Cardiac septum (tissue), 1 donor: ENCODE data around the gene C16orf96. TPM values are rescaled to one million over a fixed set of nuclear protein-coding genes. Genes with fewer than 3 reads are reported as not detected.
A peak's percentile ranks its signal among the peaks of the same experiment; 100 is the strongest.

Experiments
- DNase-seq: peaks from one replicate; pipeline ENCODE4 v3.0.0-alpha.2; 2020; ENCODE audit warnings: low spot score
- intact Hi-C: fragments of 100-400 bp; cut with DNase I; formaldehyde crosslinking; loops from one replicate; pipeline ENCODE4 v1.14.0; 2022
- total RNA-seq: library from RNA; stranded (reverse); fragmentation: NEBNext Ultra II Directional; extraction: Animal tissue kit (Norgen Biotek cat#: 25700); gene quantifications from one replicate; pipeline ENCODE4 v1.2.1, GENCODE V29; 2021
- donor health status: DM: no; HTN: no; CAD: no.

C16orf96 gene
- total RNA-seq, 1 donor from 2014 or later = 0.11 TPM

- intact Hi-C loops = no loop called here
- no peak for DNase-seq
Observed at GRCh38 chr16:4612977-4613635, 57.0 kb downstream of the C16orf96 start.

GRCh38 chr16:4613636-4614570 lies 57.8 kb downstream of the C16orf96 start:
- DNase-seq = no peak
- intact Hi-C loops = loop anchor here (2.0 kb wide), 1 partner anchor 75 kb away; the partner anchor contains the start of gene CDIP1

- intact Hi-C loops = loop anchor here (2.0 kb wide), 1 partner anchor 76 kb away; the partner anchor contains the start of gene CDIP1
- peak; percentile 95 for DNase-seq
Observed at GRCh38 chr16:4614571-4615383, 58.6 kb downstream of the C16orf96 start, which contains the start of gene UBALD1. Gene UBALD1, minus strand, starts transcription at chr16:4614888. Its CDS starts 91 bp downstream, at chr16:4614797.

GRCh38 chr16:4615384-4616046 lies 59.4 kb downstream of the C16orf96 start:
- no peak for DNase-seq
- intact Hi-C loops = loop anchor here (2.0 kb wide), 1 partner anchor 77 kb away; the partner anchor contains the start of gene CDIP1

GRCh38 chr16:4616047-4616811 lies 60.1 kb downstream of the C16orf96 start:
- DNase-seq = peak; percentile 100
- intact Hi-C loops = no loop called here

- no peak for DNase-seq
- intact Hi-C loops = no loop called here
Observed at GRCh38 chr16:4617880-4618279, 61.7 kb downstream of the C16orf96 start.

GRCh38 chr16:4618645-4619418 lies 62.7 kb downstream of the C16orf96 start:
- no peak for DNase-seq
- intact Hi-C loops = no loop called here

GRCh38 chr16:4623593-4623992 lies 67.5 kb downstream of the C16orf96 start:
- DNase-seq = no peak
- intact Hi-C loops = loop anchor here (10.0 kb wide), 2 partner anchors 221 to 331 kb away; partner anchors contain the start of genes GLYR1, SEC14L5 and UBN1

- DNase-seq = peak; percentile 97
- intact Hi-C loops = loop anchor here (10.0 kb wide), 2 partner anchors 221 to 331 kb away; partner anchors contain the start of genes GLYR1, SEC14L5 and UBN1
Observed at GRCh38 chr16:4624015-4624826, 68.1 kb downstream of the C16orf96 start, which contains the start of gene MGRN1. Gene MGRN1, plus strand, starts transcription at chr16:4624826. Its CDS starts 135 bp downstream, at chr16:4624961.

- intact Hi-C loops = loop anchor here (10.0 kb wide), 2 partner anchors 220 to 330 kb away; partner anchors contain the start of genes GLYR1, SEC14L5 and UBN1
Observed at GRCh38 chr16:4624827-4625559, 68.9 kb downstream of the C16orf96 start.

GRCh38 chr16:4625560-4626159 lies 69.5 kb downstream of the C16orf96 start:
- no peak for DNase-seq
- intact Hi-C loops = loop anchor here (10.0 kb wide), 2 partner anchors 219 to 329 kb away; partner anchors contain the start of genes GLYR1, SEC14L5 and UBN1

More at GRCh38 chr16:4624827-4625559, 68.9 kb downstream of the C16orf96 start:
- DNase-seq = peak; percentile 87

- intact Hi-C loops = loop anchor here (10.0 kb wide), 2 partner anchors 218 to 328 kb away; partner anchors contain the start of genes GLYR1, SEC14L5 and UBN1
- no peak for DNase-seq
Observed at GRCh38 chr16:4626396-4626795, 70.3 kb downstream of the C16orf96 start.

- intact Hi-C loops = loop anchor here (10.0 kb wide), 2 partner anchors 217 to 327 kb away; partner anchors contain the start of genes GLYR1, SEC14L5 and UBN1
- DNase-seq = no peak
Observed at GRCh38 chr16:4628283-4628682, 72.1 kb downstream of the C16orf96 start.

- intact Hi-C loops = no loop called here
- no peak for DNase-seq
Observed at GRCh38 chr16:4631444-4631843, 75.3 kb downstream of the C16orf96 start.
